ENCODE data around the gene USP48.
A peak's percentile ranks its signal among the peaks of the same experiment; 100 is the strongest.

Gene USP48

DNA sequence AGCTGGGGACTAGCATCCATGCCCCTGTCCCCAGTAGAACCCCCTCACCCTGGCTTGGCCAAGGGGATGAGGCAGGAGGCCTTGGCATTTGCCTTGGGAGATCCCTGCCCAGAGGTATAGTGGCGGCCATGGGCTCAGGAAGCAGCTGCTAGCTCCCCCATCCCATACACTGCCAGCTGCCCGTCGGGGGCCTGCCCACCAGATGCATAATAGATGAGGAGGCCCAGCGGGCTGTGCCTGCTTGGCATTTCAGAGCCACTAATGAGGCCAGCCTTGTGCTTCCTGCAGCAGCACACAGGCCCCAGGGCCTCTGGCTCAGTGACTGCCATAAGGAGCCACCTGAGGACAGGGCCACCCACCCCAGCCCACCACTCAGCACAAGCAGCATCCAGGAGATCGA, 137.4 kb downstream of the USP48 start:
- ChIA-PET CTCF (interaction anchor here (1.8 kb wide), 1 partner anchor 13 kb away, joined by 6 read pairs; no protein-coding TSS in a partner anchor), POLR2A (ENCODE audit: low non-redundant PET) (no interaction called here)
- TF ChIP-seq, protein P1, sequence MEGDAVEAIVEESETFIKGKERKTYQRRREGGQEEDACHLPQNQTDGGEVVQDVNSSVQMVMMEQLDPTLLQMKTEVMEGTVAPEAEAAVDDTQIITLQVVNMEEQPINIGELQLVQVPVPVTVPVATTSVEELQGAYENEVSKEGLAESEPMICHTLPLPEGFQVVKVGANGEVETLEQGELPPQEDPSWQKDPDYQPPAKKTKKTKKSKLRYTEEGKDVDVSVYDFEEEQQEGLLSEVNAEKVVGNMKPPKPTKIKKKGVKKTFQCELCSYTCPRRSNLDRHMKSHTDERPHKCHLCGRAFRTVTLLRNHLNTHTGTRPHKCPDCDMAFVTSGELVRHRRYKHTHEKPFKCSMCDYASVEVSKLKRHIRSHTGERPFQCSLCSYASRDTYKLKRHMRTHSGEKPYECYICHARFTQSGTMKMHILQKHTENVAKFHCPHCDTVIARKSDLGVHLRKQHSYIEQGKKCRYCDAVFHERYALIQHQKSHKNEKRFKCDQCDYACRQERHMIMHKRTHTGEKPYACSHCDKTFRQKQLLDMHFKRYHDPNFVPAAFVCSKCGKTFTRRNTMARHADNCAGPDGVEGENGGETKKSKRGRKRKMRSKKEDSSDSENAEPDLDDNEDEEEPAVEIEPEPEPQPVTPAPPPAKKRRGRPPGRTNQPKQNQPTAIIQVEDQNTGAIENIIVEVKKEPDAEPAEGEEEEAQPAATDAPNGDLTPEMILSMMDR (conservative IDR thresholded peaks at IDR 0.05; ENCODE audit: low read depth) = no peak
- H3K27ac ChIP-seq = no peak overlapping the region
- DNase-seq (ENCODE audit: low spot score) = no peak

- POLR2A ChIA-PET (ENCODE audit: low non-redundant PET) = no interaction called here
Measured at GRCh38 chr1:21644906-21645305, 138.0 kb downstream of the USP48 start.

GRCh38 chr1:21644348-21644747, 138.6 kb downstream of the USP48 start:
- TF ChIP-seq, protein P1 (conservative IDR thresholded peaks at IDR 0.05; ENCODE audit: low read depth) = no peak
- ChIA-PET CTCF (interaction anchor here (1.8 kb wide), 1 partner anchor 14 kb away, joined by 6 read pairs; no protein-coding TSS in a partner anchor), POLR2A (ENCODE audit: low non-redundant PET) (no interaction called here)
- H3K27ac ChIP-seq = no peak overlapping the region
- no peak for DNase-seq (ENCODE audit: low spot score)

More at GRCh38 chr1:21644906-21645305, 138.0 kb downstream of the USP48 start:
- CTCF ChIA-PET = interaction anchor here (1.8 kb wide), 1 partner anchor 13 kb away, joined by 6 read pairs; no protein-coding TSS in a partner anchor
- DNase-seq (ENCODE audit: low spot score) = no peak
- H3K27ac ChIP-seq = no peak overlapping the region
- TF ChIP-seq, protein P1 (conservative IDR thresholded peaks at IDR 0.05; ENCODE audit: low read depth) = no peak

- POLR2A ChIA-PET (ENCODE audit: low non-redundant PET) = interaction anchor here (0.7 kb wide), 1 partner anchor 16 kb away, joined by 7 read pairs; no protein-coding TSS in a partner anchor
- CTCF ChIA-PET = interaction anchor here (1.8 kb wide), 1 partner anchor 15 kb away, joined by 6 read pairs; no protein-coding TSS in a partner anchor
Measured at GRCh38 chr1:21643624-21644023, 139.3 kb downstream of the USP48 start.

GRCh38 chr1:21641967-21642739, 140.8 kb downstream of the USP48 start:
- POLR2A ChIA-PET (ENCODE audit: low non-redundant PET) = no interaction called here
- CTCF ChIA-PET = interaction anchor here (0.7 kb wide), 1 partner anchor 273 kb away, joined by 3 read pairs; no protein-coding TSS in a partner anchor
- TF ChIP-seq, protein P1 (conservative IDR thresholded peaks at IDR 0.05; ENCODE audit: low read depth) = no peak
- no peak for DNase-seq (ENCODE audit: low spot score)
- peak overlapping the region; percentile 13; the same call in 1 of the 2 replicates for H3K27ac ChIP-seq

More at GRCh38 chr1:21643624-21644023, 139.3 kb downstream of the USP48 start:
- no peak overlapping the region for H3K27ac ChIP-seq
- TF ChIP-seq, protein P1 (conservative IDR thresholded peaks at IDR 0.05; ENCODE audit: low read depth) = no peak
- DNase-seq (ENCODE audit: low spot score) = no peak

GRCh38 chr1:21641537-21641936, 141.4 kb downstream of the USP48 start:
- DNase-seq (ENCODE audit: low spot score) = no peak
- CTCF ChIA-PET = no interaction called here
- no peak overlapping the region for H3K27ac ChIP-seq
- TF ChIP-seq, protein P1 (conservative IDR thresholded peaks at IDR 0.05; ENCODE audit: low read depth) = no peak
- POLR2A ChIA-PET (ENCODE audit: low non-redundant PET) = no interaction called here
